ENCODE results near the gene FOXR1.

FOXR1 gene

DNA sequence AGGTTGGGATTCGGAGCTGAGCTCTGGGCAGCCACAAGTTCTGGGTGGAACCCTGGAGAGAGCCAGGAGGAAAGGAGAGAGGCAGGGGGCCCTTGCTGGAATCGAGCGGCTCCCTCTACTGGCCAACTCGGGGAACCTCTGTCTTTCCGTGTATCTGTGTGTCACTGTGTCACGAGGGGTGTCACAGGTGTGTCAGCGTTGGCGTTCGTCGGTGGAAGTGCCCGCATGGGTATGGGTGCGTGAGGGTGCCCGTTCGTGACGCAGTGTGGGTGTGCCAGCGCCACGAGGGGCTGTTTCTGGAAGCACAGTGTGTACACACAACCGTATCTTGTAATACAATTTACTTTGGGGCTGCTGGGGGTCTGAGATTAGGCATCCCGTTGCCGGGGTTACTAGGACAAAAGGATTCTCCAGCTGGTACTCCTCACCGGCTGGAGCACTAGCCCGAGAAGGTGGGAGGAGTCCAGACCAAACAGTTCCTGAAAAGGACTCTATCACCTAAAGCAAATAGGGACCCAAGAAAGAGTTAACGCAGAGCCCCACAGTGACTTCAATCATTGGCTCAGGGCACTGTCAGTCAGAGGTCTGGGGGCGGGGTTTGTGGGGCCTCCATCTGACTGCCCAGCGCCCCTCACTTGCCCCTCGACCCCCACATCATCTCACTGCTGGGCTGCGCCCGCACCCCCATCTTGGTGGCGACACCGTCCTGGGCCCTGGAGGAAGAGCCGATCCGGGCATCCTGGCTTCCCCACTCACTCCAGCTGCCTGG lies 43.3 kb upstream of the FOXR1 start:
- TF ChIP-seq, protein P1, sequence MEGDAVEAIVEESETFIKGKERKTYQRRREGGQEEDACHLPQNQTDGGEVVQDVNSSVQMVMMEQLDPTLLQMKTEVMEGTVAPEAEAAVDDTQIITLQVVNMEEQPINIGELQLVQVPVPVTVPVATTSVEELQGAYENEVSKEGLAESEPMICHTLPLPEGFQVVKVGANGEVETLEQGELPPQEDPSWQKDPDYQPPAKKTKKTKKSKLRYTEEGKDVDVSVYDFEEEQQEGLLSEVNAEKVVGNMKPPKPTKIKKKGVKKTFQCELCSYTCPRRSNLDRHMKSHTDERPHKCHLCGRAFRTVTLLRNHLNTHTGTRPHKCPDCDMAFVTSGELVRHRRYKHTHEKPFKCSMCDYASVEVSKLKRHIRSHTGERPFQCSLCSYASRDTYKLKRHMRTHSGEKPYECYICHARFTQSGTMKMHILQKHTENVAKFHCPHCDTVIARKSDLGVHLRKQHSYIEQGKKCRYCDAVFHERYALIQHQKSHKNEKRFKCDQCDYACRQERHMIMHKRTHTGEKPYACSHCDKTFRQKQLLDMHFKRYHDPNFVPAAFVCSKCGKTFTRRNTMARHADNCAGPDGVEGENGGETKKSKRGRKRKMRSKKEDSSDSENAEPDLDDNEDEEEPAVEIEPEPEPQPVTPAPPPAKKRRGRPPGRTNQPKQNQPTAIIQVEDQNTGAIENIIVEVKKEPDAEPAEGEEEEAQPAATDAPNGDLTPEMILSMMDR (IDR thresholded peaks at IDR 0.05), result peak; percentile 94

GRCh38 chr11:118928870-118929500 lies 42.6 kb upstream of the FOXR1 start:
- TF ChIP-seq, protein P1 (IDR thresholded peaks at IDR 0.05), result no peak

- TF ChIP-seq, protein P1 (IDR thresholded peaks at IDR 0.05), result no peak
Measured at GRCh38 chr11:118929501-118930093, 42.0 kb upstream of the FOXR1 start.

GRCh38 chr11:118930094-118930712 lies 41.4 kb upstream of the FOXR1 start:
- TF ChIP-seq, protein P1 (IDR thresholded peaks at IDR 0.05), result peak; percentile 94

DNA sequence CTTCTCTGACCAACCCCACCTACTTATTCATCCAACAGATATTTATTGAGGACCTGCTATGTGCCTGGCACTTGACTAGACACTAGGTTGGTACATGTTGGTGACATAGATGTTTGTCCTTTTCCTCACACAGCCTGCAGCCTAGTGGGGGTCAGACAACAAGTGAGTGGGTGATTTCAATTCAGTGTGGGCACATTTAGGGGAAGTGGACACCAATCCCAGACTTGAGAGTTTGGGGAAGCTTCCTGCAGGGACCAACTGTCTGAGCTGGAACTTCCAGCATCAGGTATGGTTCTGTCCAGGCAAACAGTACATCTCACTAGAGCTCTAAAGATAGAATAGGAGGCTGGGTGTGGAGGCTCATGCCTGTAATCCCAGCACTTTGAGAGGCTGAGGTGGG lies 40.0 kb upstream of the FOXR1 start:
- TF ChIP-seq, protein P1 (IDR thresholded peaks at IDR 0.05), result no peak

DNA sequence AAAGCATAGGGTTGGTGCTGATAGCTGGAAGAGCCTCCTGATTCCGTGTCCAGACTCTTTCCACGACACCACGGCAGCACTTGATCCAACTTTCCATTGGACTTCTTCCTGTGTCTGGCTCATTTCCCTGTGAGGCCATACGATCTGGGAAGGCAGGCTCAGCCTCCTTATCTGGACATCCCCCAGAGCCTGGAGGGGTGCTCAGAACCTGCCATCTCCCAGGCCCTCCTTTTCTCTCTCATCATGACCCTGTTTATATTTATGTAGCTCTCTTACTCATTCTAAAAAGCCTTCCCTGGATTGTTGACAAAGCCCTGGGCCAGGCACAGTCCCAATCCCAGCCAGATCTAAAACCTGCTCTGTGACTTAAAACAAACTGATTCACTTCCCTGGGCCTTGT lies 38.1 kb upstream of the FOXR1 start:
- TF ChIP-seq, protein P1 (IDR thresholded peaks at IDR 0.05), result no peak

- TF ChIP-seq, protein P1 (IDR thresholded peaks at IDR 0.05), result no peak
Measured at GRCh38 chr11:118935376-118935775, 36.2 kb upstream of the FOXR1 start.

All from LNCAP (cell line).